ENCODE results near the gene CHST3.

- no peak for TF ChIP-seq POLR2A (IDR thresholded peaks at IDR 0.05)
- TF ChIP-seq, protein P1, sequence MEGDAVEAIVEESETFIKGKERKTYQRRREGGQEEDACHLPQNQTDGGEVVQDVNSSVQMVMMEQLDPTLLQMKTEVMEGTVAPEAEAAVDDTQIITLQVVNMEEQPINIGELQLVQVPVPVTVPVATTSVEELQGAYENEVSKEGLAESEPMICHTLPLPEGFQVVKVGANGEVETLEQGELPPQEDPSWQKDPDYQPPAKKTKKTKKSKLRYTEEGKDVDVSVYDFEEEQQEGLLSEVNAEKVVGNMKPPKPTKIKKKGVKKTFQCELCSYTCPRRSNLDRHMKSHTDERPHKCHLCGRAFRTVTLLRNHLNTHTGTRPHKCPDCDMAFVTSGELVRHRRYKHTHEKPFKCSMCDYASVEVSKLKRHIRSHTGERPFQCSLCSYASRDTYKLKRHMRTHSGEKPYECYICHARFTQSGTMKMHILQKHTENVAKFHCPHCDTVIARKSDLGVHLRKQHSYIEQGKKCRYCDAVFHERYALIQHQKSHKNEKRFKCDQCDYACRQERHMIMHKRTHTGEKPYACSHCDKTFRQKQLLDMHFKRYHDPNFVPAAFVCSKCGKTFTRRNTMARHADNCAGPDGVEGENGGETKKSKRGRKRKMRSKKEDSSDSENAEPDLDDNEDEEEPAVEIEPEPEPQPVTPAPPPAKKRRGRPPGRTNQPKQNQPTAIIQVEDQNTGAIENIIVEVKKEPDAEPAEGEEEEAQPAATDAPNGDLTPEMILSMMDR (IDR thresholded peaks at IDR 0.05): no peak
These were observed 62.3 kb downstream of the CHST3 start for GRCh38 chr10:72026278-72027111.
